Fibroblast of lung (primary cell): Measurements from ENCODE around the gene CSNK1G2. TPM values are rescaled to one million over a fixed set of nuclear protein-coding genes. Genes with fewer than 3 reads are reported as not detected.

Experiments used
- DNase-seq, 2 donors: peaks; one replicate each; pipeline versions ENCODE4 v3.0.0 to v3.0.0-alpha.2; 2010; ENCODE audit warnings: low read depth in 2 of 2
- H2AFZ ChIP-seq: 2 replicates; pipeline ENCODE4 v1.5.1; 2012; ENCODE audit warnings: low read length, control low read depth, inconsistent platforms
- H3K27ac ChIP-seq: 2 replicates; pipeline ENCODE4 v1.5.1; 2011; ENCODE audit warnings: low read length, control low read depth; ENCODE audit not compliant: insufficient read depth
- H3K27me3 ChIP-seq: 2 replicates; pipeline ENCODE4 v1.5.1; 2011; ENCODE audit warnings: mild to moderate bottlenecking, low read length; ENCODE audit not compliant: control insufficient read depth, insufficient read depth
- H3K36me3 ChIP-seq: 2 replicates; pipeline ENCODE4 v1.5.1; 2011; ENCODE audit warnings: low read length; ENCODE audit not compliant: control insufficient read depth, insufficient read depth
- H3K4me1 ChIP-seq: 2 replicates; pipeline ENCODE4 v1.5.1; 2011; ENCODE audit warnings: low read length; ENCODE audit not compliant: control insufficient read depth, insufficient read depth; ENCODE audit errors: extremely low read depth
- H3K4me2 ChIP-seq: 2 replicates; pipeline ENCODE4 v1.5.1; 2011; ENCODE audit warnings: low read length, control low read depth; ENCODE audit not compliant: insufficient read depth; ENCODE audit errors: extremely low read depth
- H3K4me3 ChIP-seq, 4 experiments: fragments of 200-600 bp in 1 of 4; sonication (generic) in 1 of 4; replicated peaks in 1 of 4; 2 replicates each; pipeline ENCODE4 v1.5.1; 2011 to 2016; ENCODE audit warnings: low read length in 4 of 4, low read depth in 3 of 4, mild to moderate bottlenecking in 3 of 4, control low read depth in 2 of 4, inconsistent platforms in 1 of 4, mixed read lengths in 1 of 4; ENCODE audit not compliant: insufficient read depth in 1 of 4; ENCODE audit errors: control extremely low read depth in 1 of 4
- H3K79me2 ChIP-seq: 2 replicates; pipeline ENCODE4 v1.5.1; 2012; ENCODE audit warnings: mild to moderate bottlenecking, low read length, inconsistent platforms; ENCODE audit not compliant: control insufficient read depth, insufficient read depth
- H3K9ac ChIP-seq: 2 replicates; pipeline ENCODE4 v1.5.1; 2011; ENCODE audit warnings: mild to moderate bottlenecking, low read length, control low read depth; ENCODE audit not compliant: insufficient read depth
- H3K9me3 ChIP-seq: 2 replicates; pipeline ENCODE4 v1.5.1; 2012; ENCODE audit warnings: low read depth, low read length; ENCODE audit not compliant: control insufficient read depth, insufficient read depth
- H4K20me1 ChIP-seq: 2 replicates; pipeline ENCODE4 v1.5.1; 2011; ENCODE audit warnings: low read length; ENCODE audit not compliant: control insufficient read depth, insufficient read depth; ENCODE audit errors: extremely low read depth
- CTCF ChIP-seq, 2 donors: IDR thresholded peaks in 1 of 2; conservative IDR thresholded peaks in 1 of 2; 1 replicate in 1 of 2; 2 replicates in 1 of 2; pipeline ENCODE4 v1.5.1; 2011 to 2012; ENCODE audit warnings: low read length in 2 of 2, control low read depth in 1 of 2, inconsistent platforms in 1 of 2, low read depth in 1 of 2, mild to moderate bottlenecking in 1 of 2
- EZH2 ChIP-seq: IDR thresholded peaks from 2 replicates; pipeline ENCODE4 v1.5.1; 2012; ENCODE audit warnings: low read length, control low read depth, mild to moderate bottlenecking; ENCODE audit errors: missing control alignments
- polyA plus RNA-seq, 2 donors: library from polyadenylated mRNA; depleted of rRNA in 1 of 2; stranded (reverse) in 1 of 2; unstranded in 1 of 2; fragments of >200 nt; gene quantifications; 2 replicates each; pipeline ENCODE4 v1.2.1, GENCODE V29; 2011 to 2012; ENCODE audit warnings: missing spikeins in 1 of 2
- total RNA-seq: library from RNA; depleted of rRNA; stranded (reverse); fragments of >200 nt; gene quantifications from 2 replicates; pipeline ENCODE4 v1.2.1, GENCODE V29; 2014

CSNK1G2 gene
- total and polyA plus RNA-seq, 2 donors (not counting 1 experiment from before 2014, with no cell fraction given): 21.2 to 58.6 TPM

- H3K36me3 ChIP-seq: peaks cover 4% of the 10 kb centered on the region
- H3K27me3 ChIP-seq: no peaks in the 10 kb centered on the region
- peaks cover 44% of the 10 kb centered on the region for H3K79me2 ChIP-seq
- no peak for DNase-seq
- no peaks in the 10 kb centered on the region for H3K4me1 ChIP-seq
- H3K9ac ChIP-seq: no peak overlapping the region
- H3K4me2 ChIP-seq: no peak overlapping the region
- H3K4me3 ChIP-seq: no peak overlapping the region
- TF ChIP-seq EZH2 (no peak), CTCF (conservative IDR thresholded peaks at IDR 0.05 in 1 of 2, IDR thresholded peaks at IDR 0.05 in 1 of 2; ENCODE audit: low read depth in 1 of 2, low read length in 2 of 2) (no peak)
- no peak overlapping the region for H2AFZ ChIP-seq
- no peaks in the 10 kb centered on the region for H3K9me3 ChIP-seq
- no peak overlapping the region for H3K27ac ChIP-seq
- H4K20me1 ChIP-seq: peaks cover 2% of the 10 kb centered on the region
These were observed 14.5 kb downstream of the CSNK1G2 start for GRCh38 chr19:1955171-1956121.

GRCh38 chr19:1956122-1956494, 15.1 kb downstream of the CSNK1G2 start:
- no peak for DNase-seq
- Histone ChIP-seq H4K20me1 (peaks cover 2% of the 10 kb centered on the region), H3K9ac (no peak overlapping the region), H3K4me3 (no peak overlapping the region), H3K27ac (no peak overlapping the region), H3K4me1 (no peaks in the 10 kb centered on the region), H3K9me3 (no peaks in the 10 kb centered on the region), H3K4me2 (no peak overlapping the region), H3K36me3 (peaks cover 4% of the 10 kb centered on the region), H3K27me3 (no peaks in the 10 kb centered on the region), H2AFZ (no peak overlapping the region), H3K79me2 (peaks cover 45% of the 10 kb centered on the region)
- TF ChIP-seq CTCF (conservative IDR thresholded peaks at IDR 0.05 in 1 of 2, IDR thresholded peaks at IDR 0.05 in 1 of 2; ENCODE audit: low read depth in 1 of 2, low read length in 2 of 2) (no peak), EZH2 (no peak)

- Histone ChIP-seq H3K27ac (no peak overlapping the region), H4K20me1 (peaks cover 2% of the 10 kb centered on the region), H3K4me3 (no peak overlapping the region), H3K9ac (no peak overlapping the region), H3K79me2 (peaks cover 44% of the 10 kb centered on the region), H3K4me2 (no peak overlapping the region), H3K36me3 (peaks cover 3% of the 10 kb centered on the region), H2AFZ (no peak overlapping the region), H3K4me1 (no peaks in the 10 kb centered on the region), H3K9me3 (no peaks in the 10 kb centered on the region), H3K27me3 (no peaks in the 10 kb centered on the region)
- no peak for TF ChIP-seq EZH2
- no peak for TF ChIP-seq CTCF (conservative IDR thresholded peaks at IDR 0.05 in 1 of 2, IDR thresholded peaks at IDR 0.05 in 1 of 2; ENCODE audit: low read depth in 1 of 2, low read length in 2 of 2)
- DNase-seq: no peak
These were observed 16.0 kb downstream of the CSNK1G2 start for GRCh38 chr19:1956868-1957492.
